Trophoblast cell (in vitro differentiated cells and primary cell): ENCODE data around the gene POLR1H.

Experiments used
- DNase-seq, 2 donors: peaks; one replicate each; pipeline ENCODE4 v3.0.0-alpha.2; 2016
- H2AFZ ChIP-seq: 2 replicates; pipeline ENCODE4 v1.6.1; 2013; ENCODE audit warnings: low read length, moderate library complexity, mild to moderate bottlenecking; ENCODE audit not compliant: insufficient read depth, poor library complexity
- H2AK5ac ChIP-seq: 2 replicates; pipeline ENCODE4 v1.6.1; 2013; ENCODE audit warnings: mild to moderate bottlenecking, low read length
- H2BK120ac ChIP-seq: 2 replicates; pipeline ENCODE4 v1.6.1; 2013; ENCODE audit warnings: low read length, mild to moderate bottlenecking, moderate library complexity; ENCODE audit not compliant: insufficient read depth, poor library complexity
- H2BK12ac ChIP-seq: 2 replicates; pipeline ENCODE4 v1.6.1; 2013; ENCODE audit warnings: mild to moderate bottlenecking, low read length, moderate library complexity
- H2BK5ac ChIP-seq: 2 replicates; pipeline ENCODE4 v1.6.1; 2013; ENCODE audit warnings: low read length, low read depth, moderate library complexity, mild to moderate bottlenecking; ENCODE audit not compliant: poor library complexity
- H3K14ac ChIP-seq: 2 replicates; pipeline ENCODE4 v1.6.1; 2013; ENCODE audit warnings: mild to moderate bottlenecking, low read length
- H3K18ac ChIP-seq: 2 replicates; pipeline ENCODE4 v1.6.1; 2013; ENCODE audit warnings: mild to moderate bottlenecking, low read length
- H3K23ac ChIP-seq: 2 replicates; pipeline ENCODE4 v1.6.1; 2013; ENCODE audit warnings: low read length
- H3K27ac ChIP-seq: 2 replicates; pipeline ENCODE4 v1.5.1; 2013; ENCODE audit warnings: low read depth, mild to moderate bottlenecking, inconsistent platforms, low read length, moderate library complexity
- H3K27me3 ChIP-seq: 2 replicates; pipeline ENCODE4 v1.6.1; 2013; ENCODE audit warnings: inconsistent platforms, mild to moderate bottlenecking, low read length, moderate library complexity; ENCODE audit not compliant: insufficient read depth
- H3K36me3 ChIP-seq, 2 experiments: 1 replicate in 1 of 2; 2 replicates in 1 of 2; pipeline ENCODE4 v1.6.1; 2013; ENCODE audit warnings: low read length in 2 of 2, mild to moderate bottlenecking in 2 of 2, moderate library complexity in 1 of 2; ENCODE audit not compliant: insufficient read depth in 2 of 2, control insufficient read depth in 1 of 2
- H3K4ac ChIP-seq: 2 replicates; pipeline ENCODE4 v1.6.1; 2013; ENCODE audit warnings: low read depth, mild to moderate bottlenecking, low read length, moderate library complexity
- H3K4me1 ChIP-seq, 2 experiments: 1 replicate in 1 of 2; 2 replicates in 1 of 2; pipeline ENCODE4 v1.6.1; 2013; ENCODE audit warnings: low read length in 2 of 2, mild to moderate bottlenecking in 2 of 2, moderate library complexity in 1 of 2; ENCODE audit not compliant: insufficient read depth in 2 of 2, control insufficient read depth in 1 of 2
- H3K4me2 ChIP-seq: 2 replicates; pipeline ENCODE4 v1.6.1; 2013; ENCODE audit warnings: inconsistent platforms, mild to moderate bottlenecking, low read length, moderate library complexity
- H3K4me3 ChIP-seq: 2 replicates; pipeline ENCODE4 v1.5.1; 2013; ENCODE audit warnings: mild to moderate bottlenecking, low read depth, low read length, inconsistent platforms
- H3K79me1 ChIP-seq: one replicate; pipeline ENCODE4 v1.6.1; 2013; ENCODE audit warnings: low read length
- H3K79me2 ChIP-seq: 2 replicates; pipeline ENCODE4 v1.6.1; 2013; ENCODE audit warnings: low read length, mild to moderate bottlenecking; ENCODE audit not compliant: control insufficient read depth, insufficient read depth, poor library complexity
- H3K9ac ChIP-seq: 2 replicates; pipeline ENCODE4 v1.6.1; 2013; ENCODE audit warnings: mild to moderate bottlenecking, low read length
- H3K9me3 ChIP-seq: 2 replicates; pipeline ENCODE4 v1.6.1; 2013; ENCODE audit warnings: low read depth, mild to moderate bottlenecking, control low read depth, inconsistent platforms, low read length; ENCODE audit not compliant: insufficient read depth
- H4K12ac ChIP-seq: 2 replicates; pipeline ENCODE4 v1.6.1; 2013; ENCODE audit warnings: low read depth, mild to moderate bottlenecking, low read length, moderate library complexity
- H4K8ac ChIP-seq: 2 replicates; pipeline ENCODE4 v1.6.1; 2013; ENCODE audit warnings: low read depth, mild to moderate bottlenecking, low read length, moderate library complexity
- H4K91ac ChIP-seq: one replicate; pipeline ENCODE4 v1.6.1; 2013; ENCODE audit warnings: low read depth, mild to moderate bottlenecking, low read length, moderate library complexity
- WGBS: extraction: QIAGEN DNeasy Blood & Tissue Kit; methylation state at CpG from one replicate; pipeline ENCODE4 v1.1.7; 2013; ENCODE audit warnings: missing lambda C conversion rate; ENCODE audit not compliant: insufficient read length, insufficient coverage; ENCODE audit errors: extremely low coverage; 5-methylcytosine and 5-hydroxymethylcytosine counted together

The POLR1H gene

GRCh38 chr6:30041821-30042220 is 19.2 kb upstream of the POLR1H start:
- Histone ChIP-seq H3K9me3 (no peaks in the 10 kb centered on the region), H2BK5ac (no peak overlapping the region), H3K9ac (no peak overlapping the region), H3K79me1 (no peaks in the 10 kb centered on the region), H3K4ac (no peak overlapping the region), H4K12ac (no peak overlapping the region), H3K14ac (no peak overlapping the region), H3K4me2 (no peak overlapping the region), H2BK120ac (no peak overlapping the region), H3K23ac (no peak overlapping the region), H3K79me2 (no peaks in the 10 kb centered on the region), H4K91ac (no peak overlapping the region), H2AK5ac (no peak overlapping the region), H3K4me3 (no peak overlapping the region), H2BK12ac (no peak overlapping the region), H4K8ac (no peak overlapping the region), H3K4me1 (peaks cover 0 to 3% of the 10 kb centered on the region in 2 experiments), H2AFZ (no peak overlapping the region), H3K18ac (no peak overlapping the region), H3K27ac (no peak overlapping the region), H3K36me3 (no peaks in the 10 kb centered on the region), H3K27me3 (no peaks in the 10 kb centered on the region)
- no peak for DNase-seq
- WGBS, result no CpG with 5 or more reads among the region's 4 CpGs

GRCh38 chr6:30042476-30042875 is 18.6 kb upstream of the POLR1H start:
- no peak overlapping the region for H3K4me2 ChIP-seq
- no peak overlapping the region for H3K18ac ChIP-seq
- no peaks in the 10 kb centered on the region for H3K36me3 ChIP-seq
- H2BK12ac ChIP-seq, result no peak overlapping the region
- no peak overlapping the region for H3K27ac ChIP-seq
- no peak overlapping the region for H4K91ac ChIP-seq
- no peak overlapping the region for H4K8ac ChIP-seq
- no peaks in the 10 kb centered on the region for H3K27me3 ChIP-seq
- H3K4me3 ChIP-seq, result no peak overlapping the region
- no peak overlapping the region for H3K23ac ChIP-seq
- no peak overlapping the region for H3K14ac ChIP-seq
- H2BK5ac ChIP-seq, result no peak overlapping the region
- no peak overlapping the region for H2AFZ ChIP-seq
- DNase-seq, result no peak
- H2AK5ac ChIP-seq, result no peak overlapping the region
- no CpG with 5 or more reads among the region's 1 CpG for WGBS
- no peaks in the 10 kb centered on the region for H3K79me2 ChIP-seq
- no peaks in the 10 kb centered on the region for H3K79me1 ChIP-seq
- no peak overlapping the region for H4K12ac ChIP-seq
- H3K4ac ChIP-seq, result no peak overlapping the region
- peaks cover 0 to 3% of the 10 kb centered on the region in 2 experiments for H3K4me1 ChIP-seq
- H2BK120ac ChIP-seq, result no peak overlapping the region
- H3K9ac ChIP-seq, result no peak overlapping the region
- no peaks in the 10 kb centered on the region for H3K9me3 ChIP-seq

GRCh38 chr6:30042914-30043313 is 18.2 kb upstream of the POLR1H start:
- Histone ChIP-seq H3K27me3 (no peaks in the 10 kb centered on the region), H3K14ac (no peak overlapping the region), H2BK5ac (no peak overlapping the region), H3K79me1 (no peaks in the 10 kb centered on the region), H3K23ac (no peak overlapping the region), H3K9me3 (no peaks in the 10 kb centered on the region), H2AK5ac (no peak overlapping the region), H3K4me1 (peaks cover 0 to 3% of the 10 kb centered on the region in 2 experiments), H2BK120ac (no peak overlapping the region), H3K4me3 (no peak overlapping the region), H3K9ac (no peak overlapping the region), H4K91ac (no peak overlapping the region), H2AFZ (no peak overlapping the region), H3K27ac (no peak overlapping the region), H4K8ac (no peak overlapping the region), H3K4me2 (no peak overlapping the region), H3K18ac (no peak overlapping the region), H4K12ac (no peak overlapping the region), H2BK12ac (no peak overlapping the region), H3K4ac (no peak overlapping the region), H3K36me3 (no peaks in the 10 kb centered on the region), H3K79me2 (no peaks in the 10 kb centered on the region)
- DNase-seq, result no peak
- no CpG with 5 or more reads among the region's 1 CpG for WGBS

- no peaks in the 10 kb centered on the region for H3K79me1 ChIP-seq
- H3K4me3 ChIP-seq, result no peak overlapping the region
- no peak overlapping the region for H3K18ac ChIP-seq
- H3K4ac ChIP-seq, result no peak overlapping the region
- H2AK5ac ChIP-seq, result no peak overlapping the region
- H3K9me3 ChIP-seq, result no peaks in the 10 kb centered on the region
- H2BK5ac ChIP-seq, result no peak overlapping the region
- WGBS, result no CpG with 5 or more reads among the region's 2 CpGs
- H4K91ac ChIP-seq, result no peak overlapping the region
- no peak overlapping the region for H3K4me2 ChIP-seq
- no peak overlapping the region for H3K27ac ChIP-seq
- H3K9ac ChIP-seq, result no peak overlapping the region
- no peak overlapping the region for H2AFZ ChIP-seq
- H3K27me3 ChIP-seq, result no peaks in the 10 kb centered on the region
- no peak overlapping the region for H2BK120ac ChIP-seq
- H3K36me3 ChIP-seq, result no peaks in the 10 kb centered on the region
- H4K12ac ChIP-seq, result no peak overlapping the region
- no peak overlapping the region for H2BK12ac ChIP-seq
- DNase-seq, result no peak
- H3K23ac ChIP-seq, result no peak overlapping the region
- H4K8ac ChIP-seq, result no peak overlapping the region
- peaks cover 0 to 3% of the 10 kb centered on the region in 2 experiments for H3K4me1 ChIP-seq
- H3K79me2 ChIP-seq, result no peaks in the 10 kb centered on the region
- H3K14ac ChIP-seq, result no peak overlapping the region
Observed at GRCh38 chr6:30043744-30044143, 17.3 kb upstream of the POLR1H start.
